Loucy (cell line): ENCODE data around the gene SH3GL1.

Experiments
- H2AFZ ChIP-seq: fragments of 200-600 bp; sonication (generic); 2 replicates; pipeline ENCODE4 v1.6.0; 2016; ENCODE audit warnings: antibody characterized with exemption, mild to moderate bottlenecking, low read length, moderate library complexity
- H3F3A ChIP-seq: fragments of 200-600 bp; 2 replicates; pipeline ENCODE4 v1.6.0; 2016; ENCODE audit warnings: antibody characterized with exemption, low read depth, mild to moderate bottlenecking
- H3K27me3 ChIP-seq: fragments of 200-600 bp; sonication (generic); 2 replicates; pipeline ENCODE4 v1.6.1; 2014; ENCODE audit warnings: low read length, mild to moderate bottlenecking; ENCODE audit not compliant: insufficient read depth, poor library complexity, severe bottlenecking
- H3K36me3 ChIP-seq: fragments of 200-600 bp; sonication (generic); 2 replicates; pipeline ENCODE4 v1.6.1; 2016; ENCODE audit warnings: low read length; ENCODE audit not compliant: insufficient read depth
- H3K4me1 ChIP-seq: fragments of 200-600 bp; sonication (generic); 2 replicates; pipeline ENCODE4 v1.5.1; 2014; ENCODE audit warnings: low read length, mild to moderate bottlenecking; ENCODE audit not compliant: insufficient read depth, poor library complexity, severe bottlenecking
- H3K4me2 ChIP-seq: fragments of 200-600 bp; sonication (generic); 2 replicates; pipeline ENCODE4 v1.6.0; 2014; ENCODE audit warnings: antibody characterized with exemption, low read length, low read depth, mild to moderate bottlenecking; ENCODE audit not compliant: poor library complexity, severe bottlenecking
- H3K4me3 ChIP-seq: fragments of 200-600 bp; sonication (generic); 2 replicates; pipeline ENCODE4 v1.5.1; 2014; ENCODE audit warnings: low read length, mild to moderate bottlenecking, mixed read lengths; ENCODE audit not compliant: poor library complexity, severe bottlenecking
- H3K79me2 ChIP-seq: fragments of 200-600 bp; sonication (generic); 2 replicates; pipeline ENCODE4 v1.6.1; 2014; ENCODE audit warnings: low read length; ENCODE audit not compliant: insufficient read depth
- H3K9ac ChIP-seq: fragments of 200-600 bp; sonication (generic); 2 replicates; pipeline ENCODE4 v1.6.0; 2014; ENCODE audit warnings: mild to moderate bottlenecking, low read depth, low read length, moderate library complexity; ENCODE audit not compliant: poor library complexity, severe bottlenecking
- H3K9me2 ChIP-seq: fragments of 200-600 bp; sonication (generic); replicated peaks from 2 replicates; pipeline ENCODE4 v1.6.1; 2016; ENCODE audit warnings: low read depth, low read length, mixed read lengths
- H3K9me3 ChIP-seq: fragments of 200-600 bp; sonication (generic); 2 replicates; pipeline ENCODE4 v1.6.1; 2014; ENCODE audit warnings: mild to moderate bottlenecking, antibody characterized with exemption, low read length, low read depth; ENCODE audit not compliant: insufficient read depth
- H4K20me1 ChIP-seq: fragments of 200-600 bp; sonication (generic); 2 replicates; pipeline ENCODE4 v1.6.0; 2014; ENCODE audit warnings: antibody characterized with exemption, low read length, mild to moderate bottlenecking; ENCODE audit not compliant: insufficient read depth, poor library complexity, severe bottlenecking
- CTCF ChIP-seq: fragments of 200-600 bp; sonication (generic); conservative IDR thresholded peaks from 2 replicates; pipeline ENCODE4 v1.5.1; 2014; ENCODE audit warnings: mild to moderate bottlenecking, antibody characterized with exemption, low read length
- EZH2phosphoT487 ChIP-seq: fragments of 200-600 bp; IDR thresholded peaks from 2 replicates; pipeline ENCODE4 v1.6.1; 2018; ENCODE audit warnings: antibody characterized with exemption, mild to moderate bottlenecking, moderate library complexity, borderline replicate concordance

Gene SH3GL1

GRCh38 chr19:4367781-4368127 lies 32.6 kb downstream of the SH3GL1 start:
- H3K4me2 ChIP-seq = no peak overlapping the region
- H3K4me1 ChIP-seq = peaks cover 28% of the 10 kb centered on the region
- no peaks in the 10 kb centered on the region for H3K27me3 ChIP-seq
- no peaks in the 10 kb centered on the region for H3K9me3 ChIP-seq
- H3K79me2 ChIP-seq = peaks cover 36% of the 10 kb centered on the region; the same call in 1 of the 2 replicates
- no peaks in the 10 kb centered on the region for H3K9me2 ChIP-seq
- no peak overlapping the region for H2AFZ ChIP-seq
- peaks cover 31% of the 10 kb centered on the region; the same call in 1 of the 2 replicates for H3K36me3 ChIP-seq
- peaks cover 16% of the 10 kb centered on the region for H4K20me1 ChIP-seq
- no peak overlapping the region for H3K4me3 ChIP-seq
- TF ChIP-seq EZH2phosphoT487 (no peak), CTCF (no peak)
- H3F3A ChIP-seq = no peaks in the 10 kb centered on the region
- no peak overlapping the region for H3K9ac ChIP-seq

GRCh38 chr19:4367336-4367723 lies 33.0 kb downstream of the SH3GL1 start:
- Histone ChIP-seq H3K9me2 (no peaks in the 10 kb centered on the region), H4K20me1 (peaks cover 16% of the 10 kb centered on the region), H3K9me3 (no peaks in the 10 kb centered on the region), H3K79me2 (peaks cover 32% of the 10 kb centered on the region; the same call in 1 of the 2 replicates), H3K4me2 (no peak overlapping the region), H2AFZ (no peak overlapping the region), H3K4me1 (peaks cover 28% of the 10 kb centered on the region), H3K9ac (no peak overlapping the region), H3K36me3 (peaks cover 36% of the 10 kb centered on the region; the same call in 1 of the 2 replicates), H3K4me3 (no peak overlapping the region), H3K27me3 (no peaks in the 10 kb centered on the region), H3F3A (no peaks in the 10 kb centered on the region)
- no peak for TF ChIP-seq EZH2phosphoT487
- TF ChIP-seq CTCF = no peak

GRCh38 chr19:4366666-4367335 lies 33.5 kb downstream of the SH3GL1 start:
- Histone ChIP-seq H3K4me1 (peaks cover 28% of the 10 kb centered on the region), H3K9ac (no peak overlapping the region), H2AFZ (no peak overlapping the region), H3F3A (no peaks in the 10 kb centered on the region), H3K4me3 (no peak overlapping the region), H3K36me3 (peaks cover 41% of the 10 kb centered on the region; the same call in 1 of the 2 replicates), H3K9me2 (no peaks in the 10 kb centered on the region), H3K79me2 (peaks cover 26% of the 10 kb centered on the region; the same call in 1 of the 2 replicates), H3K4me2 (no peak overlapping the region), H3K9me3 (no peaks in the 10 kb centered on the region), H4K20me1 (peaks cover 16% of the 10 kb centered on the region), H3K27me3 (no peaks in the 10 kb centered on the region)
- TF ChIP-seq CTCF (no peak), EZH2phosphoT487 (no peak)
